ENCODE results near the gene CABP7.

CABP7 gene

DNA sequence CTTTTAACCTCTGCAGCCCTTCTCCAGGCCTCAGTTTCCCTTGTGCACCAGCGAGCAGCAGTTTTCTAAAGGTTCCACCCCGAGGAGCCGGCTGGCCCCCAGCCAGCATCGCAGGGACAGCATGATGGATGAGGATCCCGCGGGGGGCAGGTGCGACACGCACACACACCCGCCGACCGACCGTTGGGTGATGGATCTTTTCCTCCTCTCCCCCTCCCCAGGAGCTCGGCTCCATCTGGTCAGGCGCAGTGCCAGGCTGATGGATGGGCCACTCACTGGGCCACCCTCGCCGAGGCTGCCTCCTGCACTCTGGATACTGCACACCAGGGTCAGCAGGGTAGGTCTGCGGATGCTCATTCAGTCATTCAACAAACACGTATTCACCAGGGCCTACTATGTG is 12.8 kb upstream of the CABP7 start:
- Histone ChIP-seq H2AFZ (ENCODE audit: low read length) (no peak overlapping the region), H3K4me2 (ENCODE audit: low read length) (no peak overlapping the region), H3K9me2 (ENCODE audit: low read depth, low read length) (no peaks in the 10 kb centered on the region), H3K9ac (ENCODE audit: low read length) (no peak overlapping the region), H3K9me3 (ENCODE audit: low read length) (no peaks in the 10 kb centered on the region), H3K79me2 (ENCODE audit: insufficient read depth, low read length) (no peaks in the 10 kb centered on the region), H3K4me3 (ENCODE audit: low read depth, low read length, poor library complexity, severe bottlenecking) (no peak overlapping the region), H3K27me3 (ENCODE audit: insufficient read depth, low read length) (no peaks in the 10 kb centered on the region; the same call in 1 of the 2 replicates), H3K36me3 (ENCODE audit: insufficient read depth, low read length) (no peaks in the 10 kb centered on the region), H3K4me1 (ENCODE audit: insufficient read depth, low read length, severe bottlenecking) (peaks cover 22% of the 10 kb centered on the region), H4K20me1 (ENCODE audit: insufficient read depth, low read length) (no peaks in the 10 kb centered on the region), H3K27ac (ENCODE audit: low read depth, low read length, poor library complexity, severe bottlenecking) (no peak overlapping the region), H3F3A (ENCODE audit: insufficient read depth, low read length) (no peaks in the 10 kb centered on the region)
- TF ChIP-seq, protein P1, sequence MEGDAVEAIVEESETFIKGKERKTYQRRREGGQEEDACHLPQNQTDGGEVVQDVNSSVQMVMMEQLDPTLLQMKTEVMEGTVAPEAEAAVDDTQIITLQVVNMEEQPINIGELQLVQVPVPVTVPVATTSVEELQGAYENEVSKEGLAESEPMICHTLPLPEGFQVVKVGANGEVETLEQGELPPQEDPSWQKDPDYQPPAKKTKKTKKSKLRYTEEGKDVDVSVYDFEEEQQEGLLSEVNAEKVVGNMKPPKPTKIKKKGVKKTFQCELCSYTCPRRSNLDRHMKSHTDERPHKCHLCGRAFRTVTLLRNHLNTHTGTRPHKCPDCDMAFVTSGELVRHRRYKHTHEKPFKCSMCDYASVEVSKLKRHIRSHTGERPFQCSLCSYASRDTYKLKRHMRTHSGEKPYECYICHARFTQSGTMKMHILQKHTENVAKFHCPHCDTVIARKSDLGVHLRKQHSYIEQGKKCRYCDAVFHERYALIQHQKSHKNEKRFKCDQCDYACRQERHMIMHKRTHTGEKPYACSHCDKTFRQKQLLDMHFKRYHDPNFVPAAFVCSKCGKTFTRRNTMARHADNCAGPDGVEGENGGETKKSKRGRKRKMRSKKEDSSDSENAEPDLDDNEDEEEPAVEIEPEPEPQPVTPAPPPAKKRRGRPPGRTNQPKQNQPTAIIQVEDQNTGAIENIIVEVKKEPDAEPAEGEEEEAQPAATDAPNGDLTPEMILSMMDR (IDR thresholded peaks at IDR 0.05; ENCODE audit: low read length): no peak
- TF ChIP-seq EZH2 (IDR thresholded peaks at IDR 0.05; ENCODE audit: borderline replicate concordance, low read length): no peak

DNA sequence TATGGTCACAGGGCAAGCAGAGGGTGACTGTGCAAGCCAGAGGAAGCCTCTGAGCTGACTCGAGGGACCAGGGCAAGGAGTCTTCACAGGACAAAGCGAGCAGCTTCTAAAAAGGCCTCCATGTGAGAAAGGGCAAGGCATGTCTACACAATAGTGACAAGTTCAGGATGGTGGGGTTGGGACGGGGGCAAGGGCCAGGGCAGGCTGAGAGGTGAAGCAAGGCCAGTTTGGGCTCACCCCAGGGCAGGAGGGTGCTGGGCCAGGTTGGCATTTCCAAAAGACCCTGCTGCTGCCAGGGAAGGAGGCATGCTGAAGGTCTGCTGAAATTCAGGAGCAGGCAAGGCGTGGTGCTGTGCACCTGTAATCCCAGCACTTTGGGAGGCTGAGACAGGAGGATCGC is 12.3 kb upstream of the CABP7 start:
- Histone ChIP-seq H3K4me1 (ENCODE audit: insufficient read depth, low read length, severe bottlenecking) (peaks cover 21% of the 10 kb centered on the region), H3K9me3 (ENCODE audit: low read length) (no peaks in the 10 kb centered on the region), H3K9me2 (ENCODE audit: low read depth, low read length) (no peaks in the 10 kb centered on the region), H3K27me3 (ENCODE audit: insufficient read depth, low read length) (no peaks in the 10 kb centered on the region; the same call in 1 of the 2 replicates), H3K4me2 (ENCODE audit: low read length) (no peak overlapping the region), H3K9ac (ENCODE audit: low read length) (no peak overlapping the region), H4K20me1 (ENCODE audit: insufficient read depth, low read length) (no peaks in the 10 kb centered on the region), H3F3A (ENCODE audit: insufficient read depth, low read length) (no peaks in the 10 kb centered on the region), H3K27ac (ENCODE audit: low read depth, low read length, poor library complexity, severe bottlenecking) (no peak overlapping the region), H3K4me3 (ENCODE audit: low read depth, low read length, poor library complexity, severe bottlenecking) (no peak overlapping the region), H3K36me3 (ENCODE audit: insufficient read depth, low read length) (no peaks in the 10 kb centered on the region), H2AFZ (ENCODE audit: low read length) (no peak overlapping the region), H3K79me2 (ENCODE audit: insufficient read depth, low read length) (no peaks in the 10 kb centered on the region)
- TF ChIP-seq EZH2 (IDR thresholded peaks at IDR 0.05; ENCODE audit: borderline replicate concordance, low read length): no peak
- TF ChIP-seq, protein P1 (IDR thresholded peaks at IDR 0.05; ENCODE audit: low read length): no peak

DNA sequence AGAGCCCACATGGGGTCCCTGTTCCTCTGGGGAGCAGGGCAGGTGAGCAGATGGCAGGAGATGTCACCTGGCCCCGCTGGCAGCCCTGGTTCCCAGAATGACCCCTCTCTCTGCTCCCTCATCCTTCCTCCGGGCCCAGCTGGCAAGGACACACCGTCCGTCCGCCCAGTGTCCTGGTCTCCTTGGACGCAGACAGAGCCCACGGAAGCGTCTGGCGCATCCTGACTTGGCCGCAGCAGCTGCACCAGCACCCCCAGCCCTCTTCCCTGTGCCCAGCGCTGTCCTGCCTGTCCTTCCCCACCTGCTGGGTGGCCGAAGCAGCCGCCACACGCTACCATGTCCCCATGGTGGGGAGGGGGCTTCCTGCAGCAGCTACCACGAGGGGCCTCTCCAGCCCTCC is 9.6 kb upstream of the CABP7 start:
- Histone ChIP-seq H3K36me3 (ENCODE audit: insufficient read depth, low read length) (no peaks in the 10 kb centered on the region), H3K9me2 (ENCODE audit: low read depth, low read length) (no peaks in the 10 kb centered on the region), H2AFZ (ENCODE audit: low read length) (no peak overlapping the region), H3K4me3 (ENCODE audit: low read depth, low read length, poor library complexity, severe bottlenecking) (no peak overlapping the region), H3K79me2 (ENCODE audit: insufficient read depth, low read length) (no peaks in the 10 kb centered on the region), H3K27me3 (ENCODE audit: insufficient read depth, low read length) (no peaks in the 10 kb centered on the region; the same call in 1 of the 2 replicates), H3K9ac (ENCODE audit: low read length) (no peak overlapping the region), H3K4me2 (ENCODE audit: low read length) (no peak overlapping the region), H3K27ac (ENCODE audit: low read depth, low read length, poor library complexity, severe bottlenecking) (no peak overlapping the region), H4K20me1 (ENCODE audit: insufficient read depth, low read length) (no peaks in the 10 kb centered on the region), H3K9me3 (ENCODE audit: low read length) (no peaks in the 10 kb centered on the region), H3F3A (ENCODE audit: insufficient read depth, low read length) (no peaks in the 10 kb centered on the region), H3K4me1 (ENCODE audit: insufficient read depth, low read length, severe bottlenecking) (no peaks in the 10 kb centered on the region)
- TF ChIP-seq, protein P1 (IDR thresholded peaks at IDR 0.05; ENCODE audit: low read length): no peak
- no peak for TF ChIP-seq EZH2 (IDR thresholded peaks at IDR 0.05; ENCODE audit: borderline replicate concordance, low read length)
